Middle frontal gyrus (tissue), 1 donor: ENCODE measurements around the gene TOLLIP.

Experiments
- DNase-seq: peaks from one replicate; pipeline ENCODE4 v3.0.0-alpha.2; 2015; ENCODE audit warnings: low spot score; ENCODE audit errors: extremely low spot score

Gene TOLLIP

DNA sequence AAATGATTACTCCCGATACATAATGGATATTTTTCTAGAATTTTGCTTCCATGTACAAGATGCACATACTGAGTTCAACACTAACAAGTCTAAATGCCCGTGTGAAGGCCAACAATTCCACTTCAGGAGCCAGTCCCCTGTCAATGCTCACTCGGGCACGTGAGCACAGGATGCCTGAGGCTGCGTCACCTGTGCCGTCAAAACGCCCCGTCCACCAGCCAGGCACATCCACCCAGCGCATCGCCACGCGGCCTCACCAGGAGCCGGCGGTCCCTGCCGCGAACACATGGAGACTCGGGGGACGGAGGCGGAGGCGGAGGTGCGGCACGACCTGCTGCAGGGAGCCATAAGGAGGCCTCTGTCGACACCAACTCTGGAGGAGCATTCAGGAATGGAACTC lies 9.8 kb downstream of the TOLLIP start:
- peak; percentile 47 for DNase-seq

DNA sequence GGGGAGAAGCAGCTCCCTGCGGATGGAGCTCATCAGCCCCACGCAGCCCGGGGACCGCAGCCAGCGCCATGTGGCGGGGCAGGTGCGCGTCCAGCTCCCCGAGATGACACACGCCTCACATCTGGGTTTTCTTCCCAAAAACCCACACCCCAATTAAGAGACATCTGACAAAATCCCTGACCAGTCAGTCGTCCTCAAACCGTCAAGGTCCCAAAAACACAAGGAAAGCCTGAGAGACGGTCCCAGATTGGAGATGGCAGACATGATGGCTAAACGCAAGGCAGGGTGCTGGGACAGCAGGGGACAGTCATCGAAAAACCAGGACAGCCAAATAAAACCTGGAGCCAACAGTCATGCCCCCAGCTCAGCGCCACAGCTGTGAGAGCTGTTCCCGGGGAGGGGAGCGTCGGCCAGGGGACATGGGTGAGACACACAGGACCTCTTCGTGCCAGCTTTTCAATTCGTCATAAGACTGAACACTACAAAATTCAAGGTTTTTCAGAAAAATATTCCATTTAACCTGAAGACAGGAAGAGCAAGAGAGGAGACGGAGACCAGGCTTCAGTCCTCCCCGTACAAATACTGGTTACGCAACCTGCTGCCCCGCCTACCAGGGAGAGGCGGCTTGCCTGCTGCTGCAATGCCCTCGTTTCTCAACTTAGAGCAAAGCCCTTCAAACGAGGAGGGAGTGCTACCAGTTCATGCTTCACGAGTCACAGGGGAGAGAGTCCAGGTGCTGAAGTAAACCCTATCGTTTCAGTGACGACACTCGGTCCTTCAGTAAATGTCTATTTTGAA lies 10.5 kb downstream of the TOLLIP start:
- DNase-seq: peak; percentile 62

DNA sequence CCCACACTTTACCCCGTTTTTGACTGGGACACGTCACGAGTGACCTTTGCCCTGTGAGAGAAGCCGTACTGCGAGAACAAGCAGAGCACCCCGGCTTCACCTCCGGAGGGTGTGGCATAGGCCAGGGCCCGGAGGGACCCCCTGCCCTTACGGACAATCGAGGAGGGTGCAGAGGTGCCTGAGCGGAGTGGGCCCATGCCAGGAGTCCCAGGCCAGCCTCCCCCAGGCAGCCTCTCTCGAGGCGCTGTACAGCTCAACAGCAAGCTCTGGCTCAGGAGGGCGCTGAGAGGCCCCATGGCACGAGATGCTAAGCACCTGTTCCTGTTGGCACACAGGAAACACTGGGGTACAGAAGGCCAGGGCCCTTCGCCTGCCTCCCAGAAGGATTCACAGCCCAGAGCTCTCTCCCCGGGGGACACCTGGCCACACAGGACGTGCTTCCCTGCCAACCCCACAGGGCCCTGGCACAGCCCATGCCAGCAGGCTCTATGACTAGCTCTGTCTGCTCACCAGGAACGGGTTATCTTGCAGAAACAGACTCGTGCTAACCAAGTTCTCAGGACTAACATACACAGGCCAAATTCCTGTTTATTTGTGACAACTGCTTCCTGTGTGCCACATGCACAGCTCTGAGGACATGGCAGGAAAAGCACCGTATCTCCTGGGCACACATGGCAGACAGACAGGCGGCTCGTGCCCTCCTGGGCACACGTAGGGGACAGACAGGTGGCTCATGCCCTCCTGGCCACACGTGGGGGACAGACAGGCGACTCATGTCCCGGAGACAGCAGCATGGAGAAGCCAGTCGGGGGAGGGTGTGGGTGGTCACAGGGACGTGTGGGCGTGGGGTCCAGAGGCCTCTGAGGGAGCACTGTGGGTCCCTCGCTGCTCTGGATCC lies 11.6 kb downstream of the TOLLIP start:
- no peak for DNase-seq

DNA sequence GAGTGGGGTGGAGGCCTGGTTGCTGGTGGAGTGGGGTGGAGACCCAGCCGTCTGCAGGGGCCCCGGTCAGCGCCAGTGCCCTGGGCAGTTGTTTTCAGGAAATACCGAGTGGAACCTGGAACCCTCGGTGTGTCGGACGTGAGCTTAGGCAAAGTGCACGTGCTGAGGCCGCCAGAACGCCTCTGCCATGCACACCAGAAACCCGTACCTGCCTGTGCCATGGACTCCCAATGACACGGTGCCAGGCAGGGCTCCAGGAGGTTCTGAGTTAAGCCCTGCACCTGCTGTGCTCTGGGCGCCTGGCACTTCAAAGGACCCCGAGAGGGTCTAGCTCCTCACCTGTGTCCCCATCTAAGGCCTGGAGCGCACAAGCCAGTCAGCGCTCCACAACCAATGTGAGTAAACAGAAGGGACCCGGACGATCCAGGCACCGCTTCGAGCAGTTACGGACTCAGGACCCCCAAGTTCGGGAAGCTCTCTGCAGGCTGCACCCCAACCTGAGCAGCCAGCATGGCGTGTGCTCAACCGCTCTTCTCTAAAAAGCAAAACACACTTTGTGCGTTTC lies 12.3 kb downstream of the TOLLIP start:
- DNase-seq: no peak

DNA sequence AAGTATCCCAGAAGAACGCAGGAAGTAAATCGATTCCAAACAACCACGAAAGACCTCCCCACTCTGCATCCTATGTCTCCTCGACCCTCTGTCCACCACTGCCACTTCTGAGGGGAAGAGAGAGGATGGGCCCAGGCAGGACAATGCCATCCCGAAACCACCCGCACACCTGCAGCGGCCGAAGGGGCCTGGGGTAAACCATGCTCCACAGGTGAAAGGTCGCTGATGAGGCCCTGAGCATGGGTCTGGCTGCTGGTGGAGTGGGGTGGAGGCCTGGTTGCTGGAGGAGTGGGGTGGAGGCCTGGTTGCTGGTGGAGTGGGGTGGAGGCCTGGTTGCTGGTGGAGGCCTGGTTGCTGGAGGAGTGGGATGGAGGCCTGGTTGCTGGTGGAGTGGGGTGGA lies 13.1 kb downstream of the TOLLIP start:
- DNase-seq: no peak

DNA sequence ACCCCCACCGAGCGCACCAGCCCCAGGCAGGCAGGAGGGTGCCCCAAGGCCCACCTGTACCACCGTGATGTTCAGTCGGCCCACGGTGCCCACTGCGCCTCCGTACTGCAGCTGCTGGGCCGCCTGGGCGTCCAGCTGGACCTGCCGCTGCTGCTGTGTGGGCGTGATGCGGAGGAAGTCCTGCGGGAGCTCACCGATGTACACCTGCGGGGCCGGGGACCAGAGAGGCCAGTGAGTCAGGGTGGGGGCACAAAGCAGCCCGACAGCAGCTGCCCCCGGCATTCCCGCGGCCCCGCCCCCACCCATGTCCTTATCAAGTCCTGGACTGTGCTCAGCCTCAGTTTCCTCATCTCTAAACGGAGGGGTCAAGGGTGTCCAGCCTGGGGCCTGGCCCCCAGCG lies 13.8 kb downstream of the TOLLIP start:
- DNase-seq: no peak

DNA sequence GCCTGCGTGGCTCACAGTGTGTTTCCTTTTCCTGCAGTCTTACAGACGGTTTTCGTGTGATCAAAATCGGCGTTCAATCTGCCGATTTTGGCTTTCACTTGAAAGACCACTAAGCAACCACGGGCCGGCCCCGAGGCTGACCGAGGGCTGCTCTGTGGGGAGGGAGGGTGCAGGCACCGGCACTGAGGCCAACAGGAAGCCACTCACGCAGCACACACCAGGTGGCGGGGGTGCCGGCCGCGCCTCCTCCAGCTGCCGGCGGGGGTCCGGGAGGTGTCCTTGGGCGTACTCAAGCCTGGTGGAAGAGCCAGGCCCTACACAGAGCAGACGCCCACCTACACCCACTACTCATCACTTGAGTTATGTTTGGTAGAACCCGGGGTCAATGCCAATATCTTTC lies 14.3 kb downstream of the TOLLIP start:
- no peak for DNase-seq

GRCh38 chr11:1293619-1294015 lies 15.8 kb downstream of the TOLLIP start:
- DNase-seq: no peak

DNA sequence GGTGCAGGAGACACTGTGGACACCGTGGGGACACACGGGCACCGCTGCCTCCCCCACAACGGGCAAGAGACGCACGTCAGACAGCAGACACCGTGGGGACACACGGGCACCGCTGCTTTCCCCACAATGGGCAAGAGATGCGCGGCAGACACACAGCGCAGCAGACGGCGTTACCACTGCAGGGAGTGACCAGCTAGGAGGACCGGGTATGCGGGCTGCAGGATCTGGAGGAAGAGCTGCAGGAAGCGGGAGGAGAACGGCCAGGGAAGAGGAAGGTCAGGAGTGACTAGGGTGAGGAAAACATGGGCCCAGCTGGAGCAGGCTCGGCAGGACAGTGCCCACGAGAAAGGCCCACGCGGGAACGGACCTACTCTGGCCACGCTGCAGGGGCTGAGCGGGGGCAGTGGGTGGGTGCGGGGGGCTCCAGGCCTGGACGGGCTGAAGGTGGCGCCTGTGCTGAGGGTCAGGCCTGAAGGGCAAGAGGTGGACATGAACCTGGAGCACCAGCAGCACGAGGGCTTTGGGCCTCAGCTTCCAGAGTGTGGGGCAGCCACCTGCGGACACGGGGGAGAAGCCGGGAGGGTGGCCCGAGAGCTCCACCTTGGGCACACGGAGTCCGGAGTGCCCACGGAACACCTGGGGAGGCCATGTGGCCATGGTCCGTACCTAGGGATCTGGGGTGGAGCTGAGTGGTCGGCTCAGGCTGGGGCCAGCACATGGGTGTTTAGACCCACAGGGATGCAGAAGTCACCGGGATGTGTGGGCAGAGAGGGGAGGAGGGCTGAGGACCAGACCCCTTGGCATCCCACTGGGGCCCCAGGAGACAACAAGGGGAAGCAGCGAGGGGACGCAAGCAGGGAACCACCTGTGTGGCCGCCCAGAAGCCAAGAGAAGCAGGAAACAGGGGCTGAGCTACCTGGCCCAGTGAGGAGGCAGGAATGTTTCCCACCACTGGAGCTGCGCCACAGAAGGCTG lies 16.5 kb downstream of the TOLLIP start:
- DNase-seq: no peak

DNA sequence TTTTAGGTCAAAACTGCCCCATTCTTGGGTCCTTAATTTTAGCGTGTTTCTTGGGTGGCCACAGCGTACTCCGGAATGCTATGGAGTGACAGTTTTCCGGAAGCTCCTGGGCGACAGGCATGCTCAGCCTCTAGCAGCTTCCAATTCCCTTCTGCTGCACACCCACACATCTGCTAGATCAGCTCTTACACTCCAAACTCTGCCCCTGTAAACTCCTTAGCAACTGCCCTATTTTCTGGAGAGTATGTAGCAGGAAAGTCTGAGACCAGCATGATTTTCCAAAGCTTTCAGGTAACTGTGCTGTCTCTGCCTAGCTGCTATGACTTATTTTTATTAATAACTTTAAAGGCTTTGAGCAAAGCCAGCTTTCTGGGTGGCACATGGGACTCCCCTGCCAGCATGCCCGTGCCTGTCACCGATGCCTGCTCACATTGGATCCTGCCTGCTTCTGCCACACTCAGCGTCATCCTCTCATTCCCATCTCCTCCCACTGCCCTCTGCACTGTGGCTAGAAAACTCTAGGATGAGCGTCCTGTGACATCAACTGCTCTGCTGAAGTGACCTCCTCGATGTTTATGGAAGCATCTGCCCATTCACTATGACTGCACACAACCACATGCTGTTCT lies 17.3 kb downstream of the TOLLIP start:
- no peak for DNase-seq

- no peak for DNase-seq
Measured at GRCh38 chr11:1291295-1292017, 18.0 kb downstream of the TOLLIP start.

- DNase-seq: no peak
Measured at GRCh38 chr11:1290052-1291040, 19.1 kb downstream of the TOLLIP start.

DNA sequence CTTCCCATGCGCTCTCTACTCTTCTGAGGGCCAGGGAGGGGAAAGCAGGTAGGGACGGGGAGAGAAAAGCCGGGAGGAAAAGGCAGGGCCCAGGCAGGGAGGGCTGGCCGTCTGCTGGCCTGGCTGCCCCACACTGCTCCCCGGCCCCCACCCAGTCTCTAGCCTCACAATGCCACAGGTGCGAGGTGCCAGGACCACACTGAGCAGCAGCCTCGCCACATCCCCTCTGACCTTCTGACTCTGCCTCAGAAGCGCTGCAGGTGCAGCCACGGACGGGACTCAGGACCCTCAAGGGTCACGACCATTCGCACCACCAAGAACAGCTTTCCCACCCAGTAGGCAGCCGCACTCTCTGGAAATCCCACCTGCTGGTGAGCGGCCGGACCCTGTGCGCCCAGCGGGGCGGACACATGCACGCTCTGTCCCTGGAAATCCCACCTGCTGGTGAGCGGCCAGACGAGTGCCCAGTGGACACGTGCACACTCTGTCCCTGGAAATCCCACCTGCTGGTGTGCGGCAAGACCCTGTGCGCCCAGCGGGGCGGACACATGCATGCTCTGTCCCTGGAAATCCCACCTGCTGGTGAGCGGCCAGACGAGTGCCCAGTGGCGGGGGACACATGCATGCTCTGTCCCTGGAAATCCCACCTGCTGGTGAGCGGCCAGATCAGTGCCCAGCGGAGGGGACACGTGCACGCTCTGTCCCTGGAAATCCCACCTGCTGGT lies 20.1 kb downstream of the TOLLIP start:
- DNase-seq: no peak

DNA sequence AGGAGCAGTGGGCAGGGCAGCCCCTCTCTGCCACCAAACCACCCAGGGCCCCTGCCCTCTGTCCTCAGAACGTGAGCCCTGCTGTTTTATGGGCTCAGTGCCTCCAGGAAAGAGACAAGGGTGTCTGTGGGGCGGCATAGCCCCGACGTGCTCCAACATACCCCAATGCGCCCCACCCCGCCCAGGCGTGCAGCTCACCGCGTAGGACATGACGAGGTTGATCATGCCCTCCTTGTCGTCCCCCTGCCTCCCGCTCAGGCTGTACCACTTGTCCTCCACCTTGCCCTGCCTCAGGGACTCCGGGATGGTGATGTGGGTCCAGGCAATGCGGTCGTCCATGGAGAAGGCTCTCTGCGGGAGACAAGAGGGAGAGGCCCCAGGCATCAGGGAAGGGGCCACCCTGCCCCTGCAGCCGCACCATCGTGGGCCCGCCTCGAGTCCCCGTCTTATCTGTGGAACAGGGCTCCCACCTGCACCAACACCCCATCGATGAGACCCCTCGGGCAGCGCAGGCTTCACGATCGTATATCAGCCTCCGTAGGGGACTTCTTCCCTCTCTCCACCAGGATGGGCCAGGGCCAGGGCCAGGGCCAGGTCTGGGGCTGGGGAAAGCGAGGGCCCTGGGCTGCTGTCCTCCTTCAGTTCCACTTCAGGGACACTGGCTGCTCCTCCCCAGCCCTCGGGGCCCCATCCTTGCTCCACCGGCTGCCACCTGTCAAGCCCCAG lies 20.8 kb downstream of the TOLLIP start:
- DNase-seq: no peak

GRCh38 chr11:1287928-1288327 lies 21.5 kb downstream of the TOLLIP start:
- DNase-seq: no peak

GRCh38 chr11:1285876-1286275 lies 23.6 kb downstream of the TOLLIP start:
- no peak for DNase-seq

DNA sequence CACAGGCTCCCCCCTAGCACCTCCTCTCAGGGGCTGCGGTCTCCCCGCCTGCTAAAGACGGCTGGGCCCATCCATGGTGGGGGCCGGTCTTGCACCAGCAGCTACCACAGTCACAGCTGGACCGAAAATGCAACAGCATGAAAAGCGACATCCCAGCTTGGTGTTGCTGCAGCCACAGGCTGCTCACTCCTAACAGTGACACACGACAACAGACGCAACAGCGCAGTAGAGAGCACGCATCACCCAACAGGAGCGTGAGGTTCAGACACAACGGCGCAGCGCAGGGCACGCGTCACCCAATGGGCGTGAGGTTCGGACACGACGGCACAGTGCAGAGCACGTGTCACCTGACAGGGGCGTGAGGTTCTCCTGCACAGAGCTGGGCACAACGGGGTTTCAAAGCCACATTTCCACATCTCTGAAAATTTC lies 24.1 kb downstream of the TOLLIP start:
- no peak for DNase-seq
